H9 (cell line): ENCODE data around the gene ARHGAP1. TPM values are rescaled to one million over a fixed set of nuclear protein-coding genes. Genes with fewer than 3 reads are reported as not detected.
"Not testable (repeated sequence)": the region's sequence is repeated elsewhere in the genome, so short reads cannot be mapped to it uniquely, and the experiment has no call there.

Experiments used
- DNase-seq: peaks from one replicate; pipeline ENCODE4 v3.0.0-alpha.2; 2017
- H2AFZ ChIP-seq: one replicate; pipeline ENCODE4 v1.6.1; 2013; ENCODE audit warnings: mild to moderate bottlenecking, low read length, control low read depth, moderate library complexity
- H2AK5ac ChIP-seq: 2 replicates; pipeline ENCODE4 v1.6.1; 2013; ENCODE audit warnings: low read length, control low read depth, mixed read lengths; ENCODE audit not compliant: insufficient read length
- H2BK120ac ChIP-seq: one replicate; pipeline ENCODE4 v1.6.1; 2013; ENCODE audit warnings: low read depth, mild to moderate bottlenecking, low read length, control low read depth, inconsistent platforms; ENCODE audit not compliant: poor library complexity, severe bottlenecking
- H2BK12ac ChIP-seq: 2 replicates; pipeline ENCODE4 v1.6.1; 2013; ENCODE audit warnings: low read length, control low read depth, mixed read lengths, low read depth; ENCODE audit not compliant: insufficient read length
- H2BK15ac ChIP-seq: 2 replicates; pipeline ENCODE4 v1.6.1; 2013; ENCODE audit warnings: low read depth, low read length, control low read depth
- H2BK20ac ChIP-seq: one replicate; pipeline ENCODE4 v1.6.1; 2013; ENCODE audit warnings: low read depth, mild to moderate bottlenecking, low read length, control low read depth, inconsistent platforms; ENCODE audit not compliant: poor library complexity, severe bottlenecking
- H2BK5ac ChIP-seq: 2 replicates; pipeline ENCODE4 v1.6.1; 2013; ENCODE audit warnings: low read length, control low read depth, mixed read lengths; ENCODE audit not compliant: insufficient read length
- H3K14ac ChIP-seq: 2 replicates; pipeline ENCODE4 v1.6.1; 2013; ENCODE audit warnings: low read length, control low read depth; ENCODE audit not compliant: insufficient read depth
- H3K18ac ChIP-seq: 2 replicates; pipeline ENCODE4 v1.6.1; 2013; ENCODE audit warnings: low read depth, mild to moderate bottlenecking, mixed read lengths, low read length, control low read depth; ENCODE audit not compliant: insufficient read length
- H3K23ac ChIP-seq: 2 replicates; pipeline ENCODE4 v1.6.1; 2013; ENCODE audit warnings: low read length, control low read depth, mixed read lengths, low read depth; ENCODE audit not compliant: insufficient read length
- H3K23me2 ChIP-seq: 2 replicates; pipeline ENCODE4 v1.6.1; 2013; ENCODE audit warnings: low read depth, mild to moderate bottlenecking, mixed read lengths, low read length, control low read depth; ENCODE audit not compliant: insufficient read length, poor library complexity, severe bottlenecking
- H3K27ac ChIP-seq: 2 replicates; pipeline ENCODE4 v1.5.1; 2013; ENCODE audit warnings: low read length, control low read depth, mixed read lengths, low read depth; ENCODE audit not compliant: insufficient read length
- H3K27me3 ChIP-seq: 2 replicates; pipeline ENCODE4 v1.6.1; 2013; ENCODE audit warnings: low read length, control low read depth, inconsistent platforms; ENCODE audit not compliant: insufficient read depth
- H3K4ac ChIP-seq: 2 replicates; pipeline ENCODE4 v1.6.1; 2013; ENCODE audit warnings: low read depth, mild to moderate bottlenecking, control low read depth, inconsistent platforms, low read length, moderate library complexity
- H3K4me1 ChIP-seq: 2 replicates; pipeline ENCODE4 v1.6.1; 2013; ENCODE audit warnings: low read length, control low read depth, inconsistent platforms; ENCODE audit not compliant: insufficient read depth
- H3K4me2 ChIP-seq: 2 replicates; pipeline ENCODE4 v1.6.1; 2013; ENCODE audit warnings: low read length, control low read depth, mixed read lengths; ENCODE audit not compliant: insufficient read length, insufficient read depth
- H3K56ac ChIP-seq: 2 replicates; pipeline ENCODE4 v1.6.1; 2013; ENCODE audit warnings: low read depth, mild to moderate bottlenecking, mixed read lengths, low read length, control low read depth; ENCODE audit not compliant: insufficient read length
- H3K79me1 ChIP-seq: 2 replicates; pipeline ENCODE4 v1.6.1; 2013; ENCODE audit warnings: low read depth, mild to moderate bottlenecking, moderate library complexity, low read length, control low read depth, inconsistent platforms; ENCODE audit not compliant: insufficient read depth, poor library complexity, severe bottlenecking
- H3K79me2 ChIP-seq: 2 replicates; pipeline ENCODE4 v1.6.1; 2013; ENCODE audit warnings: low read length, control low read depth, inconsistent platforms; ENCODE audit not compliant: insufficient read depth
- H3K9ac ChIP-seq: 2 replicates; pipeline ENCODE4 v1.6.1; 2013; ENCODE audit warnings: low read length, control low read depth, mixed read lengths; ENCODE audit not compliant: insufficient read length; ENCODE audit errors: extremely low read depth
- H3K9me3 ChIP-seq: one replicate; pipeline ENCODE4 v1.6.1; 2013; ENCODE audit warnings: low read depth, low read length, inconsistent platforms; ENCODE audit not compliant: control insufficient read depth
- H3T11ph ChIP-seq: one replicate; pipeline ENCODE4 v1.6.1; 2013; ENCODE audit warnings: mild to moderate bottlenecking, low read length, control low read depth, inconsistent platforms
- H4K20me1 ChIP-seq: one replicate; pipeline ENCODE4 v1.6.1; 2013; ENCODE audit not compliant: control insufficient read depth, insufficient read length, insufficient read depth
- H4K5ac ChIP-seq: 2 replicates; pipeline ENCODE4 v1.6.1; 2013; ENCODE audit warnings: low read depth, mild to moderate bottlenecking, mixed read lengths, low read length, control low read depth; ENCODE audit not compliant: insufficient read length
- H4K8ac ChIP-seq: replicated peaks from 2 replicates; pipeline ENCODE4 v1.6.1; 2013; ENCODE audit warnings: low read length, control low read depth, mixed read lengths, low read depth; ENCODE audit not compliant: insufficient read length
- H4K91ac ChIP-seq: 2 replicates; pipeline ENCODE4 v1.6.1; 2013; ENCODE audit warnings: low read depth, mild to moderate bottlenecking, moderate library complexity, mixed read lengths, low read length, control low read depth; ENCODE audit not compliant: insufficient read length
- H3K27ac Mint-ChIP-seq, 3 experiments: 2 replicates in 2 of 3; 3 replicates in 1 of 3; pipeline ENCODE4 v1.8.0; 2020 to 2021; ENCODE audit warnings: mixed read lengths in 3 of 3, mild to moderate bottlenecking in 1 of 3, moderate library complexity in 1 of 3
- H3K27me3 Mint-ChIP-seq: 2 replicates; pipeline ENCODE4 v1.8.0; 2021; ENCODE audit warnings: low read depth, mild to moderate bottlenecking, moderate library complexity, mixed read lengths
- H3K36me3 Mint-ChIP-seq, 3 experiments: 2 replicates in 2 of 3; 3 replicates in 1 of 3; pipeline ENCODE4 v1.8.0; 2020 to 2021; ENCODE audit warnings: low read depth in 3 of 3, mixed read lengths in 3 of 3; ENCODE audit not compliant: insufficient read depth in 1 of 3
- H3K4me1 Mint-ChIP-seq, 2 experiments: 2 replicates each; pipeline ENCODE4 v1.8.0; 2020; ENCODE audit warnings: mixed read lengths in 2 of 2
- H3K4me3 Mint-ChIP-seq, 2 experiments: 2 replicates in 1 of 2; 3 replicates in 1 of 2; pipeline ENCODE4 v1.8.0; 2020 to 2021; ENCODE audit warnings: mild to moderate bottlenecking in 2 of 2, mixed read lengths in 2 of 2, moderate library complexity in 1 of 2
- H3K9me3 Mint-ChIP-seq, 2 experiments: 2 replicates in 1 of 2; 3 replicates in 1 of 2; pipeline ENCODE4 v1.8.0; 2020; ENCODE audit warnings: mild to moderate bottlenecking in 2 of 2, mixed read lengths in 2 of 2, moderate library complexity in 1 of 2
- CTCF ChIP-seq: fragments of 200-600 bp; sonication (generic); conservative IDR thresholded peaks from 3 replicates; pipeline ENCODE4 v1.8.0; 2021; ENCODE audit warnings: antibody characterized with exemption, mild to moderate bottlenecking
- WGBS: extraction: QIAGEN DNeasy Blood & Tissue Kit; methylation state at CpG from one replicate; pipeline ENCODE4 v1.1.7; 2013; ENCODE audit warnings: missing lambda C conversion rate, low lambda C conversion rate, mixed read lengths; ENCODE audit not compliant: insufficient read length; ENCODE audit errors: extremely low coverage; 5-methylcytosine and 5-hydroxymethylcytosine counted together
- total RNA-seq: library from RNA; stranded (reverse); gene quantifications from 2 replicates; pipeline ENCODE4 v1.2.1, GENCODE V29; 2021

Gene ARHGAP1
- total RNA-seq, 1 experiment from 2014 or later: 45.3 TPM

GRCh38 chr11:46671958-46672315, 28.5 kb downstream of the ARHGAP1 start:
- Histone ChIP-seq H3K18ac (no peak overlapping the region), H2AK5ac (no peak overlapping the region), H4K5ac (no peak overlapping the region), H3K79me1 (no peaks in the 10 kb centered on the region), H2BK120ac (no peak overlapping the region), H3K14ac (no peak overlapping the region; the same call in 1 of the 2 replicates), H3K9me3 (no peaks in the 10 kb centered on the region), H2BK5ac (no peak overlapping the region), H3K27me3 (no peaks in the 10 kb centered on the region), H4K91ac (no peak overlapping the region), H4K20me1 (no peaks in the 10 kb centered on the region), H2BK15ac (no peak overlapping the region), H3K4me2 (no peak overlapping the region), H2BK20ac (no peak overlapping the region), H3K4ac (no peak overlapping the region), H3T11ph (no peak overlapping the region), H4K8ac (no peak overlapping the region), H2AFZ (no peak overlapping the region), H3K9ac (no peak overlapping the region), H3K56ac (no peak overlapping the region), H3K79me2 (no peaks in the 10 kb centered on the region), H2BK12ac (no peak overlapping the region), H3K23ac (no peak overlapping the region), H3K27ac (no peak overlapping the region), H3K4me1 (no peaks in the 10 kb centered on the region), H3K23me2 (no peaks in the 10 kb centered on the region)
- no peak for DNase-seq
- no peak overlapping the region; a peak in 2 of 7 replicates for H3K27ac Mint-ChIP-seq
- H3K36me3 Mint-ChIP-seq: peaks cover 20 to 52% (median 50%) of the 10 kb centered on the region in 3 experiments; a peak in 6 of 7 replicates
- H3K4me1 Mint-ChIP-seq: peaks cover 14 to 16% of the 10 kb centered on the region in 2 experiments
- H3K4me3 Mint-ChIP-seq: no peak overlapping the region; a peak in 1 of 5 replicates
- H3K27me3 Mint-ChIP-seq: no peaks in the 10 kb centered on the region
- no peak for TF ChIP-seq CTCF
- H3K9me3 Mint-ChIP-seq: no peaks in the 10 kb centered on the region
- no CpG with 5 or more reads among the region's 10 CpGs for WGBS

GRCh38 chr11:46670521-46670920, 29.9 kb downstream of the ARHGAP1 start:
- H3K4me2 ChIP-seq, H3K23me2 ChIP-seq, H3K79me2 ChIP-seq, H3K56ac ChIP-seq, H3K9ac ChIP-seq, H3K27me3 ChIP-seq, H3K9me3 Mint-ChIP-seq, H2BK20ac ChIP-seq, H3K18ac ChIP-seq, H2BK12ac ChIP-seq, H3K27ac ChIP-seq, H3K27me3 Mint-ChIP-seq, H3K27ac Mint-ChIP-seq, H2BK5ac ChIP-seq, H2BK15ac ChIP-seq, H4K91ac ChIP-seq, H3K9me3 ChIP-seq, H3K14ac ChIP-seq, H3K4ac ChIP-seq, H2AFZ ChIP-seq, H2AK5ac ChIP-seq, H3K79me1 ChIP-seq, H4K8ac ChIP-seq, H3K4me3 Mint-ChIP-seq, H4K5ac ChIP-seq, H4K20me1 ChIP-seq, H3K23ac ChIP-seq, H2BK120ac ChIP-seq, H3T11ph ChIP-seq, DNase-seq, H3K4me1 ChIP-seq: not testable (repeated sequence)
- peaks cover 20 to 63% (median 61%) of the 10 kb centered on the region in 3 experiments; a peak in 6 of 7 replicates for H3K36me3 Mint-ChIP-seq
- peaks cover 14 to 16% of the 10 kb centered on the region in 2 experiments for H3K4me1 Mint-ChIP-seq
- WGBS: no CpG with 5 or more reads among the region's 3 CpGs
